ENCODE results near the gene LAMA1. TPM values are rescaled to one million over a fixed set of nuclear protein-coding genes. Genes with fewer than 3 reads are reported as not detected.

The LAMA1 gene
- total RNA-seq, 1 experiment from 2014 or later = not detected

GRCh38 chr18:6934859-6935258 is 182.7 kb downstream of the LAMA1 start:
- H3K4me2 ChIP-seq = no peak overlapping the region
- H3K9me3 ChIP-seq (ENCODE audit: insufficient read depth, low read depth) = no peaks in the 10 kb centered on the region
- no peak overlapping the region for H3K4me3 ChIP-seq
- no peak overlapping the region for H3K27ac ChIP-seq
- no peaks in the 10 kb centered on the region for H3F3A ChIP-seq (ENCODE audit: insufficient read depth, low read depth)
- no peaks in the 10 kb centered on the region for H3K9me2 ChIP-seq (ENCODE audit: insufficient read depth)
- no peak for DNase-seq
- peaks cover 68% of the 10 kb centered on the region for H3K27me3 ChIP-seq (ENCODE audit: insufficient read depth, low read depth)
- no peaks in the 10 kb centered on the region for H3K36me3 ChIP-seq (ENCODE audit: low read depth)
- intact Hi-C loops (cut with micrococcal nuclease; ENCODE audit: unreplicated experiment) = no loop called here
- POLR2A ChIA-PET (ENCODE audit: unreplicated experiment) = no interaction called here
- no peaks in the 10 kb centered on the region for H3K79me2 ChIP-seq (ENCODE audit: low read depth)
- no peaks in the 10 kb centered on the region for H4K20me1 ChIP-seq (ENCODE audit: insufficient read depth)
- CTCF ChIA-PET = no interaction called here
- H2AFZ ChIP-seq = no peak overlapping the region
- H3K4me1 ChIP-seq (replicated peaks; ENCODE audit: insufficient read depth) = no peaks in the 10 kb centered on the region
- no peak for TF ChIP-seq CTCF (conservative IDR thresholded peaks at IDR 0.05)
- TF ChIP-seq EZH2 (IDR thresholded peaks at IDR 0.05; ENCODE audit: low read depth) = no peak
- no TSS peak for BruUV-seq (replicated peaks)

GRCh38 chr18:6929370-6930102 is 188.1 kb downstream of the LAMA1 start:
- H3K9me2 ChIP-seq (ENCODE audit: insufficient read depth) = no peaks in the 10 kb centered on the region
- CTCF ChIA-PET = no interaction called here

GRCh38 chr18:6928359-6928758 is 189.2 kb downstream of the LAMA1 start:
- Histone ChIP-seq H3K4me3 (no peak overlapping the region), H3K9me2 (ENCODE audit: insufficient read depth) (no peaks in the 10 kb centered on the region), H3K4me2 (no peak overlapping the region), H3K4me1 (replicated peaks; ENCODE audit: insufficient read depth) (no peaks in the 10 kb centered on the region), H3K27ac (no peak overlapping the region), H3K9me3 (ENCODE audit: insufficient read depth, low read depth) (no peaks in the 10 kb centered on the region), H3K79me2 (ENCODE audit: low read depth) (no peaks in the 10 kb centered on the region), H2AFZ (no peak overlapping the region), H4K20me1 (ENCODE audit: insufficient read depth) (no peaks in the 10 kb centered on the region), H3K27me3 (ENCODE audit: insufficient read depth, low read depth) (peaks cover 21% of the 10 kb centered on the region; the same call in 1 of the 2 replicates), H3K36me3 (ENCODE audit: low read depth) (no peaks in the 10 kb centered on the region), H3F3A (ENCODE audit: insufficient read depth, low read depth) (no peaks in the 10 kb centered on the region)
- intact Hi-C loops (cut with micrococcal nuclease; ENCODE audit: unreplicated experiment) = no loop called here
- TF ChIP-seq CTCF (conservative IDR thresholded peaks at IDR 0.05) (no peak), EZH2 (IDR thresholded peaks at IDR 0.05; ENCODE audit: low read depth) (no peak)
- POLR2A ChIA-PET (ENCODE audit: unreplicated experiment) = no interaction called here
- BruUV-seq (replicated peaks) = no TSS peak
- CTCF ChIA-PET = no interaction called here
- DNase-seq = no peak

More at GRCh38 chr18:6929370-6930102, 188.1 kb downstream of the LAMA1 start:
- H4K20me1 ChIP-seq (ENCODE audit: insufficient read depth) = no peaks in the 10 kb centered on the region
- H3K4me3 ChIP-seq = no peak overlapping the region
- no peaks in the 10 kb centered on the region for H3K4me1 ChIP-seq (replicated peaks; ENCODE audit: insufficient read depth)
- no peak for DNase-seq
- no peaks in the 10 kb centered on the region for H3F3A ChIP-seq (ENCODE audit: insufficient read depth, low read depth)
- intact Hi-C loops (cut with micrococcal nuclease; ENCODE audit: unreplicated experiment) = no loop called here
- POLR2A ChIA-PET (ENCODE audit: unreplicated experiment) = no interaction called here
- H3K4me2 ChIP-seq = no peak overlapping the region
- H3K79me2 ChIP-seq (ENCODE audit: low read depth) = no peaks in the 10 kb centered on the region
- H3K27me3 ChIP-seq (ENCODE audit: insufficient read depth, low read depth) = peaks cover 30% of the 10 kb centered on the region
- no peak overlapping the region for H3K27ac ChIP-seq
- no peaks in the 10 kb centered on the region for H3K9me3 ChIP-seq (ENCODE audit: insufficient read depth, low read depth)
- no peaks in the 10 kb centered on the region for H3K36me3 ChIP-seq (ENCODE audit: low read depth)
- no peak overlapping the region for H2AFZ ChIP-seq
- BruUV-seq (replicated peaks) = no TSS peak
- TF ChIP-seq CTCF (conservative IDR thresholded peaks at IDR 0.05) = no peak
- TF ChIP-seq EZH2 (IDR thresholded peaks at IDR 0.05; ENCODE audit: low read depth) = no peak
